Lower leg skin (tissue), 4 donors: ENCODE results near the gene ATRN. TPM values are rescaled to one million over a fixed set of nuclear protein-coding genes. Genes with fewer than 3 reads are reported as not detected.
A peak's percentile ranks its signal among the peaks of the same experiment; 100 is the strongest.

Experiments
- DNase-seq, 2 donors: peaks; one replicate each; pipeline ENCODE4 v3.0.0-alpha.2; 2019; ENCODE audit warnings: low spot score in 2 of 2
- H3K4me3 ChIP-seq: fragments of 200-600 bp; sonication (generic); 2 replicates; pipeline ENCODE4 v1.5.1; 2017; ENCODE audit warnings: mild to moderate bottlenecking, low read depth; ENCODE audit not compliant: poor library complexity, severe bottlenecking
- CTCF ChIP-seq, 3 donors: fragments of 450-650 bp; IDR thresholded peaks; one replicate each; pipeline ENCODE4 v1.5.1; 2016; ENCODE audit warnings: antibody characterized with exemption in 3 of 3, mild to moderate bottlenecking in 3 of 3, moderate library complexity in 2 of 3
- POLR2A ChIP-seq, 2 donors: fragments of 450-650 bp; IDR thresholded peaks; one replicate each; pipeline ENCODE4 v1.6.1; 2016 to 2017; ENCODE audit warnings: antibody characterized with exemption in 2 of 2, mild to moderate bottlenecking in 1 of 2, moderate library complexity in 1 of 2
- WGBS, 2 donors: methylation state at CpG; one replicate each; pipeline ENCODE4 v1.1.5; 2018; 5-methylcytosine and 5-hydroxymethylcytosine counted together
- intact Hi-C: fragments of 100-400 bp; cut with DNase I; formaldehyde crosslinking; loops from one replicate; pipeline ENCODE4 v1.15.0; 2023; ENCODE audit warnings: low total_unique reads
- total RNA-seq, 4 donors: library from RNA; depleted of rRNA; stranded (reverse); fragments of >200 nt; gene quantifications; one replicate each; pipeline ENCODE4 v1.1.0, GENCODE V29; 2016

The ATRN gene
- total RNA-seq, 4 donors from 2014 or later: 18.2 to 34.6 (median 28.4) TPM

- DNase-seq: peak in 1 of 2 donors; percentile 91
- WGBS, 2 donors: 9 to 29% methylated on average over 12 to 57 of the region's 65 CpGs
- intact Hi-C loops: no loop called here
- peak within 1 kb of the TSS; percentile 20 for H3K4me3 ChIP-seq
- TF ChIP-seq CTCF (IDR thresholded peaks at IDR 0.05) (no peak), POLR2A (IDR thresholded peaks at IDR 0.05) (no peak)
Observed at GRCh38 chr20:3681931-3682781, 211.3 kb downstream of the ATRN start, which contains the start of gene ADAM33. TSS of gene ADAM33 (minus strand) at chr20:3682010. CDS start at chr20:3682004, 6 bp downstream.

GRCh38 chr20:3685341-3685740 is 214.5 kb downstream of the ATRN start:
- TF ChIP-seq CTCF (IDR thresholded peaks at IDR 0.05) (no peak), POLR2A (IDR thresholded peaks at IDR 0.05) (no peak)
- 76 to 82% methylated on average over 7 of the region's 7 CpGs for WGBS, 2 donors
- intact Hi-C loops: no loop called here
- DNase-seq: no peak
- no peak overlapping the region for H3K4me3 ChIP-seq

- 64 to 69% methylated on average over 7 of the region's 7 CpGs for WGBS, 2 donors
- no peak for DNase-seq
- H3K4me3 ChIP-seq: no peak overlapping the region
- intact Hi-C loops: no loop called here
- TF ChIP-seq POLR2A (IDR thresholded peaks at IDR 0.05) (no peak), CTCF (IDR thresholded peaks at IDR 0.05) (no peak)
Observed at GRCh38 chr20:3686421-3686820, 215.6 kb downstream of the ATRN start.

GRCh38 chr20:3686867-3687321 is 216.1 kb downstream of the ATRN start:
- H3K4me3 ChIP-seq: no peak overlapping the region
- no peak for TF ChIP-seq CTCF (IDR thresholded peaks at IDR 0.05)
- TF ChIP-seq POLR2A (IDR thresholded peaks at IDR 0.05): no peak
- intact Hi-C loops: no loop called here
- peak; percentile 89 to 96 for DNase-seq
- WGBS, 2 donors: 29 to 32% methylated on average over 9 of the region's 9 CpGs

- 61 to 64% methylated on average over 2 of the region's 2 CpGs for WGBS, 2 donors
- no peak overlapping the region for H3K4me3 ChIP-seq
- DNase-seq: no peak
- intact Hi-C loops: no loop called here
- TF ChIP-seq CTCF (IDR thresholded peaks at IDR 0.05) (no peak), POLR2A (IDR thresholded peaks at IDR 0.05) (no peak)
Observed at GRCh38 chr20:3687655-3688054, 216.8 kb downstream of the ATRN start.
